ENCODE data around the gene HESX1. TPM values are rescaled to one million over a fixed set of nuclear protein-coding genes. Genes with fewer than 3 reads are reported as not detected.

HESX1 gene
- total and polyA plus RNA-seq, 2 of the 13 experiments (the other 11 are each of a cell fraction or from before 2014, with no cell fraction given): 0.57 to 0.75 TPM

GRCh38 chr3:57199895-57200297 is at the start of gene HESX1 (continued):
- TF ChIP-seq, protein P1, sequence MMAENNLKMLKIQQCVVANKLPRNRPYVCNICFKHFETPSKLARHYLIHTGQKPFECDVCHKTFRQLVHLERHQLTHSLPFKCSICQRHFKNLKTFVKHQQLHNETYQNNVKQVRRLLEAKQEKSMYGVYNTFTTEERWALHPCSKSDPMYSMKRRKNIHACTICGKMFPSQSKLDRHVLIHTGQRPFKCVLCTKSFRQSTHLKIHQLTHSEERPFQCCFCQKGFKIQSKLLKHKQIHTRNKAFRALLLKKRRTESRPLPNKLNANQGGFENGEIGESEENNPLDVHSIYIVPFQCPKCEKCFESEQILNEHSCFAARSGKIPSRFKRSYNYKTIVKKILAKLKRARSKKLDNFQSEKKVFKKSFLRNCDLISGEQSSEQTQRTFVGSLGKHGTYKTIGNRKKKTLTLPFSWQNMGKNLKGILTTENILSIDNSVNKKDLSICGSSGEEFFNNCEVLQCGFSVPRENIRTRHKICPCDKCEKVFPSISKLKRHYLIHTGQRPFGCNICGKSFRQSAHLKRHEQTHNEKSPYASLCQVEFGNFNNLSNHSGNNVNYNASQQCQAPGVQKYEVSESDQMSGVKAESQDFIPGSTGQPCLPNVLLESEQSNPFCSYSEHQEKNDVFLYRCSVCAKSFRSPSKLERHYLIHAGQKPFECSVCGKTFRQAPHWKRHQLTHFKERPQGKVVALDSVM (CRISPR knock-in tag; IDR thresholded peaks at IDR 0.05): no peak
- no peak for TF ChIP-seq WIZ (CRISPR knock-in tag; IDR thresholded peaks at IDR 0.05)
- TF ChIP-seq KDM4B (CRISPR knock-in tag; IDR thresholded peaks at IDR 0.05): no peak
- TF ChIP-seq, protein P2, sequence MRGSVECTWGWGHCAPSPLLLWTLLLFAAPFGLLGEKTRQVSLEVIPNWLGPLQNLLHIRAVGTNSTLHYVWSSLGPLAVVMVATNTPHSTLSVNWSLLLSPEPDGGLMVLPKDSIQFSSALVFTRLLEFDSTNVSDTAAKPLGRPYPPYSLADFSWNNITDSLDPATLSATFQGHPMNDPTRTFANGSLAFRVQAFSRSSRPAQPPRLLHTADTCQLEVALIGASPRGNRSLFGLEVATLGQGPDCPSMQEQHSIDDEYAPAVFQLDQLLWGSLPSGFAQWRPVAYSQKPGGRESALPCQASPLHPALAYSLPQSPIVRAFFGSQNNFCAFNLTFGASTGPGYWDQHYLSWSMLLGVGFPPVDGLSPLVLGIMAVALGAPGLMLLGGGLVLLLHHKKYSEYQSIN (CRISPR knock-in tag; IDR thresholded peaks at IDR 0.05; ENCODE audit: borderline replicate concordance): no peak
- no peak for TF ChIP-seq ZBTB2 (CRISPR knock-in tag; IDR thresholded peaks at IDR 0.05; ENCODE audit: low read depth)
- TF ChIP-seq, protein P3, sequence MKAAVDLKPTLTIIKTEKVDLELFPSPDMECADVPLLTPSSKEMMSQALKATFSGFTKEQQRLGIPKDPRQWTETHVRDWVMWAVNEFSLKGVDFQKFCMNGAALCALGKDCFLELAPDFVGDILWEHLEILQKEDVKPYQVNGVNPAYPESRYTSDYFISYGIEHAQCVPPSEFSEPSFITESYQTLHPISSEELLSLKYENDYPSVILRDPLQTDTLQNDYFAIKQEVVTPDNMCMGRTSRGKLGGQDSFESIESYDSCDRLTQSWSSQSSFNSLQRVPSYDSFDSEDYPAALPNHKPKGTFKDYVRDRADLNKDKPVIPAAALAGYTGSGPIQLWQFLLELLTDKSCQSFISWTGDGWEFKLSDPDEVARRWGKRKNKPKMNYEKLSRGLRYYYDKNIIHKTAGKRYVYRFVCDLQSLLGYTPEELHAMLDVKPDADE (CRISPR knock-in tag; IDR thresholded peaks at IDR 0.05): no peak
- no peak for TF ChIP-seq MIER2 (CRISPR knock-in tag; IDR thresholded peaks at IDR 0.05)

DNA sequence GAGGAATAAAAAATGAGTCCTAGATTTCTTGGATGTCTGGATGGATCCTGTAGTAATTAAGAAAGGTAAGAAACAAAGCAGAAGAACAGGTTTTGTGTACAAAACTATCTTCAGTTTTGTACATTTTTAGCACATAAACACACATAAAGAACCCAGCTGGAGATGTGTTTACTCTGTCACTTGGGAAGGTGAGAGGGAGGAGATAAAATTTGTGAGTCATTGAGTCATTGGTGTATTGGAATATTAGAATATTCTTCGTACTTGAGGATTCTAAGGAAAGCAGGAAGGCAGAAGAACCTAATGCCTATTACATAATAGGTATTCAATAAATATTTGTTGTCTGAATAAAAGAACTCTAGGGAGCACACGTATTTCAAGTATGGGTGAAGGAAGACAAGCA is 45.2 kb upstream of the HESX1 start:
- in situ Hi-C loops (cut with HindIII; ENCODE audit: extremely low pct_ligation_motif_present, low pct_unique_long_range_greater_than_20kb): no loop called here
- ATAC-seq (no peak), DNase-seq (ENCODE audit: low spot score) (no peak), FAIRE-seq (no peak)
- Histone ChIP-seq H3K4me3 (replicated peaks in 1 of 3; ENCODE audit: insufficient read depth in 1 of 3, low read depth in 2 of 3, low read length in 3 of 3) (no peak overlapping the region), H3K9me3 (ENCODE audit: low read length) (no peaks in the 10 kb centered on the region), H3K27me3 (ENCODE audit: control insufficient read depth in 1 of 2, insufficient read depth in 2 of 2, low read length in 2 of 2) (no peaks in the 10 kb centered on the region), H3K36me3 (replicated peaks in 1 of 2; ENCODE audit: control insufficient read depth in 1 of 2, insufficient read depth in 2 of 2, low read length in 2 of 2) (peaks cover 9 to 49% of the 10 kb centered on the region in 2 experiments; a peak in 3 of 5 replicates), H3K4me2 (ENCODE audit: low read depth, low read length) (no peak overlapping the region), H3K79me2 (ENCODE audit: insufficient read depth, low read length) (no peaks in the 10 kb centered on the region), H3K27ac (ENCODE audit: extremely low read length, insufficient read depth, low read length) (no peak overlapping the region), H4K20me1 (ENCODE audit: insufficient read depth, low read length) (no peaks in the 10 kb centered on the region), H2AFZ (ENCODE audit: low read length) (no peak overlapping the region), H3K9ac (ENCODE audit: insufficient read depth, low read depth, low read length) (no peak overlapping the region), H3K4me1 (ENCODE audit: insufficient read depth, low read length) (peaks cover 12% of the 10 kb centered on the region)
- 82% methylated on average over 2 of the region's 2 CpGs for WGBS (ENCODE audit: low lambda C conversion rate)
- no peak for TF ChIP-seq PITX1 (CRISPR knock-in tag; IDR thresholded peaks at IDR 0.05)
- no peak for TF ChIP-seq TFDP2 (CRISPR knock-in tag; IDR thresholded peaks at IDR 0.05)
- no peak for TF ChIP-seq ZSCAN12 (CRISPR knock-in tag; IDR thresholded peaks at IDR 0.05)
- no peak for TF ChIP-seq ZNF274 (CRISPR knock-in tag; IDR thresholded peaks at IDR 0.05)
- no peak for TF ChIP-seq ZNF367 (CRISPR knock-in tag; IDR thresholded peaks at IDR 0.05; ENCODE audit: borderline replicate concordance)
- TF ChIP-seq HOXD1 (CRISPR knock-in tag; IDR thresholded peaks at IDR 0.05): no peak
- CTCF ChIA-PET (ENCODE audit: low intra/inter-chr PET ratio, low total read pairs): no interaction called here
- no TSS peak for BruUV-seq (replicated peaks)
- intact Hi-C loops (cut with micrococcal nuclease; ENCODE audit: unreplicated experiment): no loop called here
- POLR2A ChIA-PET: no interaction called here
